GM23248 (cell line): Measurements from ENCODE around the gene HOXA5. TPM values are rescaled to one million over a fixed set of nuclear protein-coding genes. Genes with fewer than 3 reads are reported as not detected.

Experiments
- DNase-seq: peaks from one replicate; pipeline ENCODE4 v3.0.0-alpha.2; 2015
- H2AFZ ChIP-seq: fragments of 200-600 bp; sonication (generic); 2 replicates; pipeline ENCODE4 v1.6.1; 2016; ENCODE audit warnings: antibody characterized with exemption
- H3F3A ChIP-seq: fragments of 200-600 bp; sonication (generic); 2 replicates; pipeline ENCODE4 v1.6.1; 2016; ENCODE audit warnings: mild to moderate bottlenecking, antibody characterized with exemption, mixed run types; ENCODE audit not compliant: insufficient read depth
- H3K27ac ChIP-seq: fragments of 200-600 bp; sonication (generic); 2 replicates; pipeline ENCODE4 v1.5.1; 2016; ENCODE audit warnings: mild to moderate bottlenecking
- H3K27me3 ChIP-seq: fragments of 200-600 bp; sonication (generic); replicated peaks from 2 replicates; pipeline ENCODE4 v1.6.1; 2016; ENCODE audit warnings: mild to moderate bottlenecking; ENCODE audit not compliant: insufficient read depth
- H3K36me3 ChIP-seq: fragments of 200-600 bp; sonication (generic); 2 replicates; pipeline ENCODE4 v1.6.1; 2016; ENCODE audit warnings: low read depth, mild to moderate bottlenecking
- H3K4me1 ChIP-seq: fragments of 200-600 bp; sonication (generic); 2 replicates; pipeline ENCODE4 v1.6.1; 2016; ENCODE audit warnings: mild to moderate bottlenecking; ENCODE audit not compliant: insufficient read depth
- H3K4me2 ChIP-seq: fragments of 200-600 bp; sonication (generic); one replicate; pipeline ENCODE4 v1.6.1; 2016; ENCODE audit warnings: mild to moderate bottlenecking; ENCODE audit not compliant: unreplicated experiment
- H3K4me3 ChIP-seq: fragments of 200-600 bp; sonication (generic); 2 replicates; pipeline ENCODE4 v1.5.1; 2016; ENCODE audit warnings: mild to moderate bottlenecking
- H3K79me2 ChIP-seq: fragments of 200-600 bp; sonication (generic); 2 replicates; pipeline ENCODE4 v1.6.1; 2016; ENCODE audit warnings: mild to moderate bottlenecking; ENCODE audit not compliant: insufficient read depth
- H3K9ac ChIP-seq: fragments of 200-600 bp; sonication (generic); 2 replicates; pipeline ENCODE4 v1.6.1; 2016; ENCODE audit warnings: mild to moderate bottlenecking
- H3K9me2 ChIP-seq: fragments of 200-600 bp; sonication (generic); 2 replicates; pipeline ENCODE4 v1.6.1; 2016; ENCODE audit warnings: mixed run types, mild to moderate bottlenecking, moderate library complexity; ENCODE audit not compliant: insufficient read depth
- H3K9me3 ChIP-seq: fragments of 200-600 bp; sonication (generic); one replicate; pipeline ENCODE4 v1.6.1; 2017; ENCODE audit warnings: low read depth
- H4K20me1 ChIP-seq: fragments of 200-600 bp; sonication (generic); 2 replicates; pipeline ENCODE4 v1.6.0; 2016; ENCODE audit not compliant: insufficient read depth
- EZH2 ChIP-seq: fragments of 200-600 bp; sonication (generic); IDR thresholded peaks from 2 replicates; pipeline ENCODE4 v1.6.1; 2018; ENCODE audit warnings: antibody characterized with exemption, mild to moderate bottlenecking; ENCODE audit not compliant: insufficient read depth, poor library complexity, severe bottlenecking
- EZH2phosphoT487 ChIP-seq: fragments of 200-600 bp; sonication (generic); IDR thresholded peaks from 2 replicates; pipeline ENCODE4 v1.6.1; 2018; ENCODE audit warnings: antibody characterized with exemption, moderate library complexity, mild to moderate bottlenecking, low read depth; ENCODE audit not compliant: insufficient read depth
- WGBS, 2 experiments: methylation state at CpG; one replicate each; pipeline ENCODE4 v1.1.6; 2015 to 2017; ENCODE audit warnings: low lambda C conversion rate in 2 of 2, low coverage in 1 of 2; ENCODE audit errors: missing lambda C conversion rate in 2 of 2; 5-methylcytosine and 5-hydroxymethylcytosine counted together
- in situ Hi-C: fragments of 300-500 bp; cut with MboI; formaldehyde crosslinking; loops from 2 replicates; pipeline ENCODE4 v1.15.0; 2020
- polyA plus RNA-seq: library from polyadenylated mRNA; unstranded; fragments of >200 nt; fragmentation: Nextera tagmentation; extraction: Ambion mirVana; gene quantifications from 2 replicates; pipeline ENCODE4 v1.2.1, GENCODE V29; 2016
- total RNA-seq: library from RNA; depleted of rRNA; stranded (reverse); fragments of >200 nt; shearing (Covaris generic); gene quantifications from 2 replicates; pipeline ENCODE4 v1.2.3, GENCODE V29; 2014

Gene HOXA5
- total and polyA plus RNA-seq, 2 experiments from 2014 or later: 1.9 to 4.0 TPM

- Histone ChIP-seq H3K9ac (peak overlapping the region; percentile 82), H3K27ac (peak overlapping the region; percentile 69), H3K9me2 (no peaks in the 10 kb centered on the region), H2AFZ (peak overlapping the region; percentile 84), H3K36me3 (no peaks in the 10 kb centered on the region), H3K4me1 (peaks cover 29% of the 10 kb centered on the region), H3K79me2 (peaks cover 50% of the 10 kb centered on the region), H3F3A (peaks cover 8% of the 10 kb centered on the region; the same call in 1 of the 2 replicates), H3K27me3 (no peaks in the 10 kb centered on the region), H3K4me2 (peak overlapping the region; percentile 100), H3K4me3 (peak overlapping the region; percentile 87), H4K20me1 (no peaks in the 10 kb centered on the region), H3K9me3 (no peaks in the 10 kb centered on the region)
- DNase-seq: peak; percentile 78
- TF ChIP-seq EZH2: no peak
- TF ChIP-seq EZH2phosphoT487: no peak
- in situ Hi-C loops: no loop called here
- WGBS, 2 experiments: 1% methylated on average over 29 to 30 of the region's 30 CpGs
Observed at GRCh38 chr7:27183682-27184336, 40.3 kb upstream of the HOXA5 start.

GRCh38 chr7:27182861-27183681 is 39.6 kb upstream of the HOXA5 start:
- Histone ChIP-seq H3K9me2 (no peaks in the 10 kb centered on the region), H2AFZ (peak overlapping the region; percentile 84), H3K4me2 (peak overlapping the region; percentile 100), H3K27ac (peak overlapping the region; percentile 69), H3K36me3 (no peaks in the 10 kb centered on the region), H3F3A (peaks cover 8% of the 10 kb centered on the region; the same call in 1 of the 2 replicates), H3K4me3 (peak overlapping the region; percentile 87), H3K79me2 (peaks cover 57% of the 10 kb centered on the region), H3K9ac (peak overlapping the region; percentile 82), H3K27me3 (no peaks in the 10 kb centered on the region), H4K20me1 (no peaks in the 10 kb centered on the region), H3K4me1 (peaks cover 32% of the 10 kb centered on the region), H3K9me3 (no peaks in the 10 kb centered on the region)
- in situ Hi-C loops: no loop called here
- TF ChIP-seq EZH2: no peak
- no peak for TF ChIP-seq EZH2phosphoT487
- DNase-seq: peak; percentile 66
- WGBS, 2 experiments: 5 to 6% methylated on average over 37 to 39 of the region's 39 CpGs

GRCh38 chr7:27182285-27182841 is 38.9 kb upstream of the HOXA5 start:
- H4K20me1 ChIP-seq: no peaks in the 10 kb centered on the region
- no peaks in the 10 kb centered on the region for H3K9me3 ChIP-seq
- H3K36me3 ChIP-seq: no peaks in the 10 kb centered on the region
- H3K27me3 ChIP-seq: no peaks in the 10 kb centered on the region
- peaks cover 36% of the 10 kb centered on the region for H3K4me1 ChIP-seq
- H3K9ac ChIP-seq: peak overlapping the region; percentile 82
- no peak for DNase-seq
- no peak for TF ChIP-seq EZH2
- TF ChIP-seq EZH2phosphoT487: no peak
- H3K9me2 ChIP-seq: no peaks in the 10 kb centered on the region
- peaks cover 64% of the 10 kb centered on the region for H3K79me2 ChIP-seq
- peak overlapping the region; percentile 84; the same call in 1 of the 2 replicates for H2AFZ ChIP-seq
- in situ Hi-C loops: no loop called here
- H3K4me2 ChIP-seq: peak overlapping the region; percentile 100
- 31 to 35% methylated on average over 4 of the region's 4 CpGs for WGBS, 2 experiments
- peaks cover 8% of the 10 kb centered on the region; the same call in 1 of the 2 replicates for H3F3A ChIP-seq
- peak overlapping the region; percentile 30; the same call in 1 of the 2 replicates for H3K27ac ChIP-seq
- H3K4me3 ChIP-seq: peak overlapping the region; percentile 87

DNA sequence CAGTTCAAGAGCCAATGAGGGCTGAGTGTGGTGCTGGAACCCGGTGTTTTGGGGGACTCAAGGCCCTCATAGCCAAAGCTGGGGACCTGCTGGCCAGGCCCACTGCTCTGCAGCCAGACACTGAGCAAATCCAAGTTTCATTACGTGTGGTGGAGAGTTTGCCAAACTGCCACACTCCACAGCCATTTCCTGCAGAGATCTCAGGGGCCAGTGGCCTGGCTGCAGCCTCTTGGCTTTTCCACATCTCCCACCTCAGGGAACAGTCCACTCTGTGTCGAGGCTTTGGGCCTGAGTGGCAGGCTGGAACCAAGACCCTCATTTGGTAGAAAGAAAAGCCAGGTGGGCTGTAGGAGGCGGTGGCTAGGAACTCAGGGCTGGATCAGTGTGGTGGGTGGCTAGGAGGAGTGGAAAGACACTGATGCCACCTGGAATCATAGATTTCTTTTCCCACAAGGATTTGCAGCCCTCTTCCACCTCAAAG is 38.4 kb upstream of the HOXA5 start:
- in situ Hi-C loops: no loop called here
- peaks cover 39% of the 10 kb centered on the region for H3K4me1 ChIP-seq
- WGBS, 2 experiments: 41 to 48% methylated on average over 4 of the region's 4 CpGs
- no peaks in the 10 kb centered on the region for H3K36me3 ChIP-seq
- no peak for TF ChIP-seq EZH2phosphoT487
- no peak for TF ChIP-seq EZH2
- no peaks in the 10 kb centered on the region for H3K27me3 ChIP-seq
- H3K79me2 ChIP-seq: peaks cover 69% of the 10 kb centered on the region
- DNase-seq: peak; percentile 53
- H3K27ac ChIP-seq: peak overlapping the region; percentile 30
- H3K9me3 ChIP-seq: no peaks in the 10 kb centered on the region
- no peaks in the 10 kb centered on the region for H4K20me1 ChIP-seq
- no peak overlapping the region for H3K4me3 ChIP-seq
- no peak overlapping the region for H3K9ac ChIP-seq
- H3F3A ChIP-seq: peaks cover 7% of the 10 kb centered on the region; the same call in 1 of the 2 replicates
- H2AFZ ChIP-seq: no peak overlapping the region
- no peaks in the 10 kb centered on the region for H3K9me2 ChIP-seq
- H3K4me2 ChIP-seq: peak overlapping the region; percentile 100
